Stomach (tissue), 4 donors: Measurements from ENCODE around the gene LPAR1.

ENCODE experiments used
- EP300 ChIP-seq: sonication (generic); formaldehyde crosslinking; IDR thresholded peaks from one replicate; pipeline ENCODE4 v1.6.1; 2017; ENCODE audit warnings: antibody characterized with exemption
- POLR2A ChIP-seq, 4 donors: fragments of 450-650 bp; IDR thresholded peaks; one replicate each; pipeline ENCODE4 v1.6.1; 2016; ENCODE audit warnings: antibody characterized with exemption in 4 of 4, control low read depth in 2 of 4, mild to moderate bottlenecking in 1 of 4, moderate library complexity in 1 of 4
- TF ChIP-seq, protein P1 (sequence below), 7 experiments: fragments of 450-650 bp in 4 of 7; fragments of 200-600 bp in 3 of 7; sonication (generic) in 3 of 7; IDR thresholded peaks; one replicate each; pipeline ENCODE4 v1.5.1; 2016 to 2019; ENCODE audit warnings: antibody characterized with exemption in 7 of 7, control low read depth in 2 of 7, mild to moderate bottlenecking in 1 of 7

- TF ChIP-seq, protein P1, sequence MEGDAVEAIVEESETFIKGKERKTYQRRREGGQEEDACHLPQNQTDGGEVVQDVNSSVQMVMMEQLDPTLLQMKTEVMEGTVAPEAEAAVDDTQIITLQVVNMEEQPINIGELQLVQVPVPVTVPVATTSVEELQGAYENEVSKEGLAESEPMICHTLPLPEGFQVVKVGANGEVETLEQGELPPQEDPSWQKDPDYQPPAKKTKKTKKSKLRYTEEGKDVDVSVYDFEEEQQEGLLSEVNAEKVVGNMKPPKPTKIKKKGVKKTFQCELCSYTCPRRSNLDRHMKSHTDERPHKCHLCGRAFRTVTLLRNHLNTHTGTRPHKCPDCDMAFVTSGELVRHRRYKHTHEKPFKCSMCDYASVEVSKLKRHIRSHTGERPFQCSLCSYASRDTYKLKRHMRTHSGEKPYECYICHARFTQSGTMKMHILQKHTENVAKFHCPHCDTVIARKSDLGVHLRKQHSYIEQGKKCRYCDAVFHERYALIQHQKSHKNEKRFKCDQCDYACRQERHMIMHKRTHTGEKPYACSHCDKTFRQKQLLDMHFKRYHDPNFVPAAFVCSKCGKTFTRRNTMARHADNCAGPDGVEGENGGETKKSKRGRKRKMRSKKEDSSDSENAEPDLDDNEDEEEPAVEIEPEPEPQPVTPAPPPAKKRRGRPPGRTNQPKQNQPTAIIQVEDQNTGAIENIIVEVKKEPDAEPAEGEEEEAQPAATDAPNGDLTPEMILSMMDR (IDR thresholded peaks at IDR 0.05) = no peak
- TF ChIP-seq POLR2A (IDR thresholded peaks at IDR 0.05) (no peak), EP300 (no peak)
Observed at GRCh38 chr9:110844121-110844520, 194.1 kb downstream of the LPAR1 start.
